Caco-2 (cell line): ENCODE results near the gene MRE11. TPM values are rescaled to one million over a fixed set of nuclear protein-coding genes. Genes with fewer than 3 reads are reported as not detected.

Experiments
- BruUV-seq: library from RNA; stranded (reverse); fragments of 400-500 nt; replicated peaks from 2 replicates; lab custom pipeline; 2021; lab: Mats Ljungman, UMichigan
- CTCF ChIA-PET: fragments of 300-600 bp; sonication (Branson Sonifier 250); formaldehyde crosslinking; loops from one replicate; lab custom pipeline; 2022; ENCODE audit warnings: antibody characterized with exemption; lab: Charles Lee
- POLR2A ChIA-PET: fragments of 300-600 bp; sonication (Branson Sonifier 250); formaldehyde crosslinking; loops from one replicate; lab custom pipeline; 2022; ENCODE audit warnings: antibody characterized with exemption; lab: Charles Lee
- DNase-seq, 2 experiments: peaks; one replicate each; pipeline versions ENCODE4 v3.0.0 to v3.0.0-alpha.2; 2020 to 2022
- H3K27me3 ChIP-seq: replicated peaks from 2 replicates; pipeline ENCODE4 v1.6.0; 2011; ENCODE audit warnings: low read length; ENCODE audit not compliant: control insufficient read depth, insufficient read depth
- H3K36me3 ChIP-seq: 2 replicates; pipeline ENCODE4 v1.5.1; 2011; ENCODE audit warnings: low read length; ENCODE audit not compliant: control insufficient read depth, insufficient read depth
- H3K4me1 ChIP-seq: fragments of 250-450 bp; sonication (Bioruptor Pico); 2 replicates; pipeline ENCODE4 v1.5.1; 2020; ENCODE audit warnings: mild to moderate bottlenecking
- H3K4me3 ChIP-seq: 2 replicates; pipeline ENCODE4 v1.5.1; 2011; ENCODE audit warnings: low read depth, mild to moderate bottlenecking, control low read depth, low read length
- H3K9me3 ChIP-seq: fragments of 250-450 bp; sonication (Bioruptor Pico); 2 replicates; pipeline ENCODE4 v1.5.1; 2020; ENCODE audit warnings: mild to moderate bottlenecking, moderate library complexity
- H3K27ac Mint-ChIP-seq: one replicate; pipeline ENCODE4 v1.8.0; 2022; ENCODE audit warnings: mixed read lengths; ENCODE audit not compliant: unreplicated experiment
- H3K27me3 Mint-ChIP-seq: one replicate; pipeline ENCODE4 v1.8.0; 2022; ENCODE audit warnings: mixed read lengths; ENCODE audit not compliant: insufficient read depth, unreplicated experiment
- H3K36me3 Mint-ChIP-seq: one replicate; pipeline ENCODE4 v1.8.0; 2022; ENCODE audit warnings: mild to moderate bottlenecking, mixed read lengths; ENCODE audit not compliant: insufficient read depth, unreplicated experiment
- H3K4me1 Mint-ChIP-seq: one replicate; pipeline ENCODE4 v1.8.0; 2022; ENCODE audit warnings: low read depth, mixed read lengths; ENCODE audit not compliant: unreplicated experiment
- H3K4me3 Mint-ChIP-seq: one replicate; pipeline ENCODE4 v1.8.0; 2022; ENCODE audit warnings: mild to moderate bottlenecking, moderate library complexity, mixed read lengths; ENCODE audit not compliant: unreplicated experiment
- H3K9me3 Mint-ChIP-seq: one replicate; pipeline ENCODE4 v1.8.0; 2022; ENCODE audit warnings: mixed read lengths; ENCODE audit not compliant: unreplicated experiment
- intact Hi-C: fragments of 100-400 bp; cut with micrococcal nuclease; formaldehyde crosslinking; loops from one replicate; pipeline ENCODE4 v1.10.0; 2022; ENCODE audit not compliant: unreplicated experiment
- total RNA-seq: library from RNA; stranded (reverse); gene quantifications from 2 replicates; pipeline ENCODE4 v1.2.3, GENCODE V29; 2022
- TF ChIP-seq, protein P1 (sequence below), 2 experiments: fragments of 200-600 bp in 1 of 2; IDR thresholded peaks; 1 replicate in 1 of 2; 2 replicates in 1 of 2; pipeline versions ENCODE4 v1.5.1 to v1.8.0; 2011 to 2022; ENCODE audit warnings: antibody characterized with exemption in 1 of 2, control low read depth in 1 of 2, inconsistent platforms in 1 of 2, low read depth in 1 of 2, low read length in 1 of 2, mild to moderate bottlenecking in 1 of 2, moderate library complexity in 1 of 2; ENCODE audit not compliant: insufficient read depth in 1 of 2, severe bottlenecking in 1 of 2, unreplicated experiment in 1 of 2

The MRE11 gene
- total RNA-seq, 1 experiment from 2014 or later, result 80.0 TPM

- no peaks in the 10 kb centered on the region for H3K4me1 ChIP-seq
- H3K36me3 ChIP-seq, result no peaks in the 10 kb centered on the region
- H3K4me3 ChIP-seq, result no peak overlapping the region
- H3K4me3 Mint-ChIP-seq, result no peak overlapping the region
- ChIA-PET CTCF (interaction anchor here (0.8 to 1.0 kb wide), 3 partner anchors 12 to 79 kb away, joined by 3 read pairs; partner anchors contain the start of gene FUT4), POLR2A (no interaction called here)
- intact Hi-C loops, result loop anchor here (10.0 kb wide), 1 partner anchor 378 kb away; no protein-coding TSS in a partner anchor
- H3K27ac Mint-ChIP-seq, result no peak overlapping the region
- peaks cover 5% of the 10 kb centered on the region for H3K27me3 Mint-ChIP-seq
- H3K9me3 Mint-ChIP-seq, result no peaks in the 10 kb centered on the region
- no peaks in the 10 kb centered on the region for H3K9me3 ChIP-seq
- no peaks in the 10 kb centered on the region for H3K27me3 ChIP-seq
- BruUV-seq, result no TSS peak
- no peak for DNase-seq
- H3K4me1 Mint-ChIP-seq, result no peaks in the 10 kb centered on the region
- H3K36me3 Mint-ChIP-seq, result no peaks in the 10 kb centered on the region
- TF ChIP-seq, protein P1, sequence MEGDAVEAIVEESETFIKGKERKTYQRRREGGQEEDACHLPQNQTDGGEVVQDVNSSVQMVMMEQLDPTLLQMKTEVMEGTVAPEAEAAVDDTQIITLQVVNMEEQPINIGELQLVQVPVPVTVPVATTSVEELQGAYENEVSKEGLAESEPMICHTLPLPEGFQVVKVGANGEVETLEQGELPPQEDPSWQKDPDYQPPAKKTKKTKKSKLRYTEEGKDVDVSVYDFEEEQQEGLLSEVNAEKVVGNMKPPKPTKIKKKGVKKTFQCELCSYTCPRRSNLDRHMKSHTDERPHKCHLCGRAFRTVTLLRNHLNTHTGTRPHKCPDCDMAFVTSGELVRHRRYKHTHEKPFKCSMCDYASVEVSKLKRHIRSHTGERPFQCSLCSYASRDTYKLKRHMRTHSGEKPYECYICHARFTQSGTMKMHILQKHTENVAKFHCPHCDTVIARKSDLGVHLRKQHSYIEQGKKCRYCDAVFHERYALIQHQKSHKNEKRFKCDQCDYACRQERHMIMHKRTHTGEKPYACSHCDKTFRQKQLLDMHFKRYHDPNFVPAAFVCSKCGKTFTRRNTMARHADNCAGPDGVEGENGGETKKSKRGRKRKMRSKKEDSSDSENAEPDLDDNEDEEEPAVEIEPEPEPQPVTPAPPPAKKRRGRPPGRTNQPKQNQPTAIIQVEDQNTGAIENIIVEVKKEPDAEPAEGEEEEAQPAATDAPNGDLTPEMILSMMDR (IDR thresholded peaks at IDR 0.05; ENCODE audit: insufficient read depth in 1 of 2, low read depth in 1 of 2, low read length in 1 of 2, severe bottlenecking in 1 of 2, unreplicated experiment in 1 of 2), result no peak
These were observed 23.1 kb upstream of the MRE11 start for GRCh38 chr11:94516725-94517124.

- no peaks in the 10 kb centered on the region for H3K9me3 Mint-ChIP-seq
- H3K4me1 ChIP-seq, result no peaks in the 10 kb centered on the region
- BruUV-seq, result no TSS peak
- no peak overlapping the region for H3K4me3 Mint-ChIP-seq
- peaks cover 5% of the 10 kb centered on the region for H3K27me3 Mint-ChIP-seq
- DNase-seq, result no peak
- H3K4me1 Mint-ChIP-seq, result no peaks in the 10 kb centered on the region
- no peaks in the 10 kb centered on the region for H3K27me3 ChIP-seq
- ChIA-PET CTCF (interaction anchor here (0.7 kb wide), 1 partner anchor 841 kb away, joined by 4 read pairs; no protein-coding TSS in a partner anchor), POLR2A (no interaction called here)
- no peaks in the 10 kb centered on the region for H3K36me3 Mint-ChIP-seq
- H3K4me3 ChIP-seq, result no peak overlapping the region
- TF ChIP-seq, protein P1 (IDR thresholded peaks at IDR 0.05; ENCODE audit: insufficient read depth in 1 of 2, low read depth in 1 of 2, low read length in 1 of 2, severe bottlenecking in 1 of 2, unreplicated experiment in 1 of 2), result no peak
- H3K36me3 ChIP-seq, result no peaks in the 10 kb centered on the region
- H3K9me3 ChIP-seq, result no peaks in the 10 kb centered on the region
- no peak overlapping the region for H3K27ac Mint-ChIP-seq
- intact Hi-C loops, result loop anchor here (10.0 kb wide), 1 partner anchor 379 kb away; no protein-coding TSS in a partner anchor
These were observed 21.8 kb upstream of the MRE11 start for GRCh38 chr11:94515398-94515797.

DNA sequence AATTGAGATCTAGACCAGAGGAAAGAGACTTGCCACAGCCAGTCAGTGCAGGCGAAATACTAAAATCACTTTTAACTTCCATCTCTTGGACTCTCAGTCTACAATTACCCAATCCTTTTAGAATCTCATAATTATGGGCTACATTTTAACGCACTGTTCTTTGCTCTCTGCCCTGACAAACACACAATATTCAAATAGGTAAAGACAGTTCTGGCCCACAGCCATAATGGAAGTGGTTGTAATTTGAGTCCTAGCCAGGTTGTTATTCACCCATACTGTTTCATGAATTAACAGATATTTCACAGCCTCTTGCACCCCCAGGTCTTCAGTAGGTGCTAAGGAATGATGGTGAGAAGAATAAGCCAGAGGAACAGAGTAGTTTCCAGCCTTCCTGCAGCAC lies 19.4 kb upstream of the MRE11 start:
- Mint-ChIP-seq H3K9me3 (no peaks in the 10 kb centered on the region), H3K4me3 (peak overlapping the region; percentile 87), H3K36me3 (no peaks in the 10 kb centered on the region), H3K27me3 (peaks cover 9% of the 10 kb centered on the region), H3K4me1 (no peaks in the 10 kb centered on the region), H3K27ac (no peak overlapping the region)
- ChIA-PET POLR2A (no interaction called here), CTCF (interaction anchor here (0.7 to 1.4 kb wide), 3 partner anchors 8 to 74 kb away, joined by 3 to 9 read pairs (median 3); no protein-coding TSS in a partner anchor)
- Histone ChIP-seq H3K9me3 (no peaks in the 10 kb centered on the region), H3K4me3 (no peak overlapping the region), H3K4me1 (no peaks in the 10 kb centered on the region), H3K27me3 (no peaks in the 10 kb centered on the region), H3K36me3 (no peaks in the 10 kb centered on the region)
- DNase-seq, result no peak
- no TSS peak for BruUV-seq
- TF ChIP-seq, protein P1 (IDR thresholded peaks at IDR 0.05; ENCODE audit: insufficient read depth in 1 of 2, low read depth in 1 of 2, low read length in 1 of 2, severe bottlenecking in 1 of 2, unreplicated experiment in 1 of 2), result no peak
- intact Hi-C loops, result loop anchor here (10.0 kb wide), 1 partner anchor 382 kb away; no protein-coding TSS in a partner anchor
